Choroid plexus epithelial cell (primary cell): ENCODE data around the gene HOXB4.

Experiments used
- DNase-seq: peaks from one replicate; pipeline ENCODE4 v3.0.0-alpha.2; 2010; ENCODE audit warnings: low read depth
- H3K4me3 ChIP-seq: 2 replicates; pipeline ENCODE4 v1.5.1; 2011; ENCODE audit warnings: low read depth, mild to moderate bottlenecking, control low read depth, low read length, moderate library complexity
- TF ChIP-seq, protein P1 (sequence below): conservative IDR thresholded peaks from 2 replicates; pipeline ENCODE4 v1.5.1; 2011; ENCODE audit warnings: low read depth, mild to moderate bottlenecking, control low read depth, inconsistent platforms, low read length, moderate library complexity

Gene HOXB4

DNA sequence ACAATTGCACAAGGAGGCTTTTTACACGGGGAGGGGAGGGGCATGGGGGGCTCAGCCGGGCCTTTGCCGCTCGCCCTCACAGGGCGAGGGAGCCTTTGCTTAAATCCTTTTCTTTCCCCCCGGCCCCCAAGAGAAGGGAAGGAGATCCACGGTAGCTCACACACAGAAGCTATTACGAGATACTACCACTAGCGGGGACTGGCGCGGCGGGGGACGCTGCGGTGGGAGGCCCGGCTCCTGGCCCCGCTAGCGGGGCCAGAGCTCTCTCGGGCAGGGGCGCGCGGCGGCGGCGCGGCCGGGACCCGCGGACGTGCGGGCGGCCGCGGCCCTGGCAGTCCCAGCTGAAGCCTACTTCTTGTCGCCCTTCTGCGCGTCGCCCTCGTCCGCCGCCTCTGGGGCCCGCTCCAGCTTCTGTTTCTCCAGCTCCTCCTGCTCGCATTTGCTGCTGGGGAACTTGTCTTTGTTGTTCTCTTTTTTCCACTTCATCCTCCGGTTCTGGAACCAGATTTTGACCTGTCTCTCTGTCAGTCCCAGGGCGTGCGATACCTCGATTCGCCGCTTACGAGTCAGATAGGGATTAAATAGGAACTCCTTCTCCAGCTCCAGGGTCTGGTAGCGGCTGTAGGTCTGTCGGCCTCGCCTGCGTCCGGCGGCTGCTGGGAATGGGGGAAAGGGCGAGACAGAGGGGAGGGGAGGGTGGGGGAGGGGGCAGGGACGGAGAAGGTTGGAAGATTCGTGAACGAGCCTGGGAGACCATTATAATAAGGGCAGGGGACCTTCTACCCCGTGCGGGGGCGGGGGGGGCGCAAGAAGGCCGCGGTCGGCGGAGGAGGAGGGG is 34.9 kb upstream of the HOXB4 start:
- TF ChIP-seq, protein P1, sequence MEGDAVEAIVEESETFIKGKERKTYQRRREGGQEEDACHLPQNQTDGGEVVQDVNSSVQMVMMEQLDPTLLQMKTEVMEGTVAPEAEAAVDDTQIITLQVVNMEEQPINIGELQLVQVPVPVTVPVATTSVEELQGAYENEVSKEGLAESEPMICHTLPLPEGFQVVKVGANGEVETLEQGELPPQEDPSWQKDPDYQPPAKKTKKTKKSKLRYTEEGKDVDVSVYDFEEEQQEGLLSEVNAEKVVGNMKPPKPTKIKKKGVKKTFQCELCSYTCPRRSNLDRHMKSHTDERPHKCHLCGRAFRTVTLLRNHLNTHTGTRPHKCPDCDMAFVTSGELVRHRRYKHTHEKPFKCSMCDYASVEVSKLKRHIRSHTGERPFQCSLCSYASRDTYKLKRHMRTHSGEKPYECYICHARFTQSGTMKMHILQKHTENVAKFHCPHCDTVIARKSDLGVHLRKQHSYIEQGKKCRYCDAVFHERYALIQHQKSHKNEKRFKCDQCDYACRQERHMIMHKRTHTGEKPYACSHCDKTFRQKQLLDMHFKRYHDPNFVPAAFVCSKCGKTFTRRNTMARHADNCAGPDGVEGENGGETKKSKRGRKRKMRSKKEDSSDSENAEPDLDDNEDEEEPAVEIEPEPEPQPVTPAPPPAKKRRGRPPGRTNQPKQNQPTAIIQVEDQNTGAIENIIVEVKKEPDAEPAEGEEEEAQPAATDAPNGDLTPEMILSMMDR, result peak; percentile 28
- DNase-seq, result peak; percentile 26
- no peak overlapping the region for H3K4me3 ChIP-seq

DNA sequence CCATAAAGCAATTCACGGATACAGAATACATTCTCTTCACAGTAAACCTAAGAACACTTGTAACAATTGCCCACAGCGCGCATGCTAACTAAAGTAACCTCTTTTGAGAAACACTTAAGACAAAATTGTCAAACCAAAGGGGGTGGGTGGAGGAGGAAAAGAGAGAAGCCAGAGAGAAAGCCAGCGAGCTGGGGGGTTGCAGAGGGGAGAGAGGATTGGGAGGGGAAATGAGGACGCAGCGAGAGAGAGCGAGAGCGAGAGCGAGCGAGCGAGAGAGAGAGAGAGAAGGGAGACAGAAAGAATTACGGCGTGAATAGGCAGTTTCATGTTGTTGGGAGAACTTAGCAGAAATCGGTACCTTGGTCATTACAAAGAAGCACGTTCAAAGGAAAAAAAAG is 34.3 kb upstream of the HOXB4 start:
- TF ChIP-seq, protein P1, result no peak
- DNase-seq, result no peak
- no peak overlapping the region for H3K4me3 ChIP-seq

DNA sequence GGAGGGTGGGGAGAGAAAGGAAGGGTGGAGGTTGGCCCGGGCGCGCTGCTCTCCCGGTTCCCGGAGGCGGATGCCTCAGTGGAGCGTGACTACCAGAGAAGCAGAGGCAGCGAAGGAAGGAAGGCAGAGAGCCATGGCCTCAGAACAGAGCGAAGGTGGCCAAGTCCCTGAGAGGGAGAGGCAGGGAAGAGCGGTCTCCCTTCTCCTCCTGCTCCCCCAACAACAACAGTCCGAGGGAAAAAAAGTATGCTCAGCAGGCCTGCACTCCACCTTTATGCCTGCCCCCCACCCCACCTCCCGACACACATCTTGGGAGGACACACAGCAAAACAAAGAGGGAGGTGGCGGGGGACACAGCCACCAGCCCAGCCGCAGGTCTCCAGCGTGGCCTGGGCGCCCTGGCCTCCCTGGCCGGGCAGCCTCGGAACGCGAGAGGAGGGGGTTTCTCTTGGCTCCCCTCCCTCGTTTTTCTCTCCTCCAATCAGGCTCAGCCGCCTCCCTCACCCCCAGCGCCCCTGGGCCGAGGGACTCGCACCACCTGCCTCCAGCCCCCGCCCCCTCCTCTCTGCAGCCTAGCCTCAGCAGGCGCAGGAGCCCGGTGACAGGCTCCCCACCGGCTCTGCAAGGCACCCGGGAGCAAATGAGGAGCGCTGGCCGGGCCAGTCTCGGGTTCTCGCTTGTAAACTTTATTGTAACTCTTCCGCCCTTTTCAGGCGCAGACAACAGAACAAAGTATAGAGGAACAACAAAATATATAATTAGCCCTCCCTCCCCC is 33.7 kb upstream of the HOXB4 start:
- no peak overlapping the region for H3K4me3 ChIP-seq
- TF ChIP-seq, protein P1, result no peak
- no peak for DNase-seq

DNA sequence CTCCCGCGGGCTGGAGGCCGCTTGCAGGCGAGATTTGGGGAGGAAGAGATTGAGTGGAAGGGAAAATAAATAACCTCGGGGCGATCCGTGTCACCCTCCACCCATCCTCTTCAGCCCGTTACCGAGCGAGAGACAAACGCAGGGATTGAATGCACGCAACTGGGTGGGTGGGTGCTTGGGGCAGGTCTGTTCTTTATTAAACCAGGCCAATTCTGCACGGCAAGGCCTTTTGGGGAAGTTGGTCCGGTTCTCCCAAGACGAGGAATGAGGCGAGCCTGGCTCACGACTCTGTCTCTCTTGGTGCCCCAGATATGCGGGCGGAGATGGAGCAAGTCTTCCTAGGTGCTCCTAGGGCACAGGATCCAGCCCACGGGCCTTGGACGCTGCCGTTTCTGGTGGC is 33.1 kb upstream of the HOXB4 start:
- TF ChIP-seq, protein P1, result no peak
- DNase-seq, result no peak
- no peak overlapping the region for H3K4me3 ChIP-seq

DNA sequence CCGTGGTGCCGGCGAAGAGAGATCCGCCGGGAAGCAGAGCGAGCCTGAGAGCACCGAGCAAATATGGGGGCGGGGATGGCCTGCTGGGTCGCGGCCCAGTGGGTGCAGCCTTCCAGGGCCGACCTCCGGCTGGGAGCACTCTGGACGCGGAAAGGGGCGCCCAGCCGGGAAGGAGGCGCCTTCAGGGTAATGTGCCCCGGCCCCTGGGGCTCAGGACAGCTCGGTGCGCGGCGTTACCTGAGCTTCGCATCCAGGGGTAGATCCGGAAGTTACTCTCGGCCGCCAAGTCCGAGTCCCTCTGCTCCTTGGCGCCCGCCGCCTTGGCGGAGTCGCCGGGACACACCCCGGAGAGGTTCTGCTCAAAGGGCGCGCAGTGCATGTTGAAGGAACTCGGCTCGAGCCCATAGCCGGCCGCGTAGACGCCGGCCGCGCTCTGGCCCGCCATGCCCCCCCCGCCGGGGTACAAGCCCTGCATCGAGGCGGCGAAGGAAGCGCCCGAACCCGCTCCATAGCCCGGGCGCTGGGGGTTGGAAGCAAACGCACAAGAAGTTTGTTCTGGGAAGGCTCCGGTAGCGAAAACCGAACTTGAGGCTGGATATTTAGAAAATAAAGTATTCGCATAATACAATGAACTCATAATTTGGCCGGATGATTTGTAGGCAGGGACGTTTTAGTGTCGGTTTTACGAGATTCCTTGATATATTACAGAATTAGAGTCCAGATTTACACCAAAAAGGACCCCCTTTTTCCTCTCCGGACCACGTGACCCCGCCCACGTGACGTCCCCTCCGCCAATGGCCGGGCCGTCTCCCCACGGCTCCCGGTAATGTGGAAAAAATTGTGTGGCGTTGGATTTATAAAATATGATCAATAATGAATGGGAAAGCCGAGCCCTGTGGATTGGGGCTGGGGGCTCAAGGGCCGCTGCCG is 32.4 kb upstream of the HOXB4 start, which contains the start of gene HOXB7:
Gene HOXB7, minus strand, starts transcription at position 736 of the 930 bp plus-strand sequence. Its CDS starts 99 bp downstream, at position 637.
- DNase-seq, result no peak
- no peak within 1 kb of the TSS for H3K4me3 ChIP-seq
- TF ChIP-seq, protein P1, result no peak

DNA sequence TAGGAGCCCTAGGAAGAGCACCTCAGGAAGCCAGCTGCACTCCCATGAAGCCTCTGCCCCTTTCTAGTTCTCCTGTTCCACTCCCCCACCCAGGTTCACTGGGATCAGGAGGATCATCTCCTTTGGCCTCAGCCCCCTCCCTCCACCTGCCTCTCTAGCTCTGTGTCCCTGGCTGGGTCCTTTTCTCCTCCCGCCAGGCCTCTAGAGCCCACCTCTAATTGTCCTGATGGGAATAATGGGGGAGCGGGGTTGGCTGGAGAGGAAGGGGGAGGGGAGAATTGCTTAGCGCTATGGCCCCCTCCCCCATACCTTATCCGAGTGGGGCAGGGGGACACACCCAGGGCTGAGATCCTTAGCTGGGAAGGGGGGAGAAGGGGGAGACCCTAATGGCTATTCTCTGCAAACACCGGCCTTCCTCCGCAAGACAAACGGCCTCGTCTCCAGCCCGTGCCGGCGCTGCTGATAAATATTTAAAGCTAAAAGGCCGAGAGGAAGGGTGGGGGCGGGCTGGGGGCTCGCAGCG is 31.7 kb upstream of the HOXB4 start:
- DNase-seq, result no peak
- no peak overlapping the region for H3K4me3 ChIP-seq
- TF ChIP-seq, protein P1, result no peak
